ENCODE data around the gene TTC39C.

DNA sequence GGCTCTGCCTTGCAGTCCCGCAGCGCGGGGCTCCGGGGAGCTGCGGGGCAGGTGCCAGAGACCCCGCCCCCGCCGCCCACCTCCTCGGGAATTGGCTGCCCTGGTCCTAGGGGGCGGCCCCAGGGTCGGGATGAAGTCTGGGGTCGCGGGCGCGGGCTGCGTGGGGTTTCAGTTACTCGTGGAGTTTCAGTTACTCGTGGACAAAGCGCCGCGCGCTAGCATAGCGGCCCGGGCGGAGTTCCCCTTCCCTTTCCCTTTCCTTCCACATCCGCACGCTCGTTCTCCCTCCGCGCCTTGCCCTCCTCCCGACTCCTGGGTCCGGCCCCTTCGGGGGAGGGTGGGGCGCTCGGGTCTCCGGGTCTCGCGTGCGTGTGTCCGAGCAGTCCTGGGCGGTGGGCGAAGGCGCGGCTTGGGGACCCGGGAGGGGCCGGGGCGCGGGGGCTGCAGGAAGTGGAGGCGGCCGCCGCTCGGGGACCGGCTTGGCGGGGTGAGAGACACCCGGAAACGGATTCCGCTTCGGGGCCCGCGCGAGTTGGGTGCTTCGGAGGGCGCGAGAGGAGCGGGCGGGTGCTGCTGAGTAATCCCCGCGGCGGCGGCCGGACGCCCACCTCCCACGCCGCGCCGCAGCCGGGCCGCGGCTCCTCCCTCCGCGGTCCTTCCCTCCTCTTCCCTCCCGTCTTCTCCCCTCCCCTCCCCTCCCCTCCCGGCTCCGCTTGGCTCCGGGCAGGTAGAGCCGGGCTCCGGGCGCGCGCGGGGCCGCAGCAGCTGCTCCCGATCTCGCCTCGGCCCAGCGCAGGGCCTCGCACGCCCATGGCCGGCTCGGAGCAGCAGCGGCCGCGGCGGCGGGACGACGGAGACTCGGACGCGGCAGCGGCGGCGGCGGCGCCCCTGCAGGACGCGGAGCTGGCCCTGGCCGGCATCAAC, at the start of gene TTC39C:
- TF ChIP-seq SUZ12 (IDR thresholded peaks at IDR 0.05; ENCODE audit: extremely low read depth, insufficient read depth, insufficient read length) (no peak), ZNF274 (IDR thresholded peaks at IDR 0.05; ENCODE audit: low read depth, low read length) (no peak)

All from NT2/D1 (cell line).